Right forelimb (tissue), 1 donor: ENCODE measurements around the gene XIRP2.
"Not testable (repeated sequence)": the region's sequence is repeated elsewhere in the genome, so short reads cannot be mapped to it uniquely, and the experiment has no call there.

Experiments used
- DNase-seq: peaks from one replicate; pipeline ENCODE4 v3.0.0-alpha.2; 2018

The XIRP2 gene

GRCh38 chr2:166957686-166958085 is 69.4 kb downstream of the XIRP2 start:
- no peak for DNase-seq

- no peak for DNase-seq
Measured at GRCh38 chr2:166958986-166959481, 70.8 kb downstream of the XIRP2 start.

GRCh38 chr2:166959556-166959955 is 71.3 kb downstream of the XIRP2 start:
- no peak for DNase-seq

- DNase-seq, result no peak
Measured at GRCh38 chr2:166960702-166961270, 72.5 kb downstream of the XIRP2 start.

- DNase-seq, result no peak
Measured at GRCh38 chr2:166961933-166962332, 73.7 kb downstream of the XIRP2 start.

- DNase-seq, result no peak
Measured at GRCh38 chr2:166969486-166969885, 81.2 kb downstream of the XIRP2 start.

- DNase-seq, result no peak
Measured at GRCh38 chr2:166972002-166972401, 83.7 kb downstream of the XIRP2 start.

GRCh38 chr2:166972418-166972817 is 84.1 kb downstream of the XIRP2 start:
- DNase-seq, result no peak

- DNase-seq, result no peak
Measured at GRCh38 chr2:166984188-166984587, 95.9 kb downstream of the XIRP2 start.

- no peak for DNase-seq
Measured at GRCh38 chr2:166984797-166985196, 96.5 kb downstream of the XIRP2 start.

GRCh38 chr2:166994588-166995336 is 106.5 kb downstream of the XIRP2 start:
- no peak for DNase-seq

- DNase-seq, result no peak
Measured at GRCh38 chr2:166996465-166996864, 108.2 kb downstream of the XIRP2 start.

- DNase-seq, result no peak
Measured at GRCh38 chr2:167001165-167001564, 112.9 kb downstream of the XIRP2 start.

- DNase-seq, result no peak
Measured at GRCh38 chr2:167005096-167005495, 116.8 kb downstream of the XIRP2 start.

GRCh38 chr2:167013227-167013626 is 124.9 kb downstream of the XIRP2 start:
- no peak for DNase-seq

GRCh38 chr2:167015806-167016205 is 127.5 kb downstream of the XIRP2 start:
- DNase-seq, result no peak

GRCh38 chr2:167017021-167017420 is 128.7 kb downstream of the XIRP2 start:
- no peak for DNase-seq

- DNase-seq, result no peak
Measured at GRCh38 chr2:167018590-167018989, 130.3 kb downstream of the XIRP2 start.

GRCh38 chr2:167028503-167028902 is 140.2 kb downstream of the XIRP2 start:
- no peak for DNase-seq

- DNase-seq, result not testable (repeated sequence)
Measured at GRCh38 chr2:167034976-167035375, 146.7 kb downstream of the XIRP2 start.

- no peak for DNase-seq
Measured at GRCh38 chr2:167048829-167049228, 160.5 kb downstream of the XIRP2 start.

- no peak for DNase-seq
Measured at GRCh38 chr2:167049659-167050058, 161.4 kb downstream of the XIRP2 start.

- no peak for DNase-seq
Measured at GRCh38 chr2:167052825-167053224, 164.5 kb downstream of the XIRP2 start.

- no peak for DNase-seq
Measured at GRCh38 chr2:167054881-167055280, 166.6 kb downstream of the XIRP2 start.

GRCh38 chr2:167057446-167057845 is 169.2 kb downstream of the XIRP2 start:
- no peak for DNase-seq
